NCI-H2196 treated with DMSO at 0.1 percent for 48 hours (cell line): ENCODE data around the gene AFDN.

Experiments
- DNase-seq: peaks from one replicate; lab custom pipeline; 2025; ENCODE audit not compliant: unreplicated experiment; lab: John Stamatoyannopoulos, UW

Gene AFDN

DNA sequence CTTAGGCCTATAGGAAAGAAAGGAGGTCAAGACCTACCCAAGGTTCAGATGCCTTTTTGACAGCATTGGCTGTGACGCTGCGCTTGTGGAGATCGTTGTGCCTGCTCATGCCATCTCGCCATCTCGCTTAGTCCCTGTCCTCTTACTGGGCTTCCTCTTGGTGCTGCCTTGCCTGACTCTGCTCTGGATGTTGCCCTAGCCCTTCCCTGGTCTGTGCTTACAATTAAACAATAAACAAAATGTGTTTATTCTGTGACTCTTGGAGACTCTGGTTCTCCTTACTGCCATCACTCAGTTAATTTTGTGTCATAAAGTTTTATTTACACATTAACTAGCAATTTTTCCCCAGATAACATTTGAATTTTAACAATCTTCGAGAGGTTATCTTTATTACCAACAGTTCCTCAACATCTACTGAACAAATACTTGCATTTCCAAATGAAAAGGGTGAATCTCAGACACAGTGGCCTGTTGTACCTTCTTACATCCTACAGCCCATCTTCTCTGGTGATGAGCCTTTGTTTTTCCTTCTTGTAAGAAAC lies 11.6 kb downstream of the AFDN start:
- DNase-seq, result no peak

DNA sequence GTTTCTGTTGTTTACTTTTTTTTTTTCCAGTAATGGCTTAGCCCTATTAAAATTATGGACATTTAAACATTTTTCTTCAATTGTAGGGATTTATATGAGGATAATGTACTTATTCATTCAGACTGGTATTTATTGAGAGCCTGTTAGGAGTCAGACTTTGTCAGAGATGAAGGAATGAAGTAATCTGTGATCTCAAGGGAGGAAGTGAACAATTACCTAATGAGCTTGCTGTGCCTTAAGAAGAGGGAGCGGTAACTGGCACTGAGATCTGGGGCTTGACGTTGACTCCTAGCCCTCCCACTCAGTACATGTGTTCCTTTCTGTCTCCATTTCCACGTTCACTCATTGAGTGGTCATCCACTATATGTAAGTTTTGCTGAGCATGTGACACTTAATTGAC lies 12.6 kb downstream of the AFDN start:
- DNase-seq, result no peak

DNA sequence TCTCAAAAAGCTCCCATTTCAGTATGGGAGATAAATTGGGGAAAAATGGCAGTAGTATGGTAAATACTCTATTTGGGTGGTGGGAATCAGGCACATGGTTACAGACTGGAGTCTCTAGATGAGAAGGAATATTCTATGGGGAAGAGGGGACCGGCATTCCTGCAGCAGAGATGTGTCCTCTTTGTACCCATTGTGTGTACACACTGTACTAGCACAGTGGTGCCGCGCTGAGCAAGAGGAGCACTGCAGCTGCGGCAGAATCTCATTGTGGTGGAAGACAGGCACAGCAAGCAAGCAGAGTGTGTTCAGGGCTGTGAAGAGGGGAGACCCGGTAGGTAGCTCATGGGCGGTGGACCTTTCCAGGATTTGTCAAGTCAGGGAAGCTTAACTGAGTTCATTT lies 13.0 kb downstream of the AFDN start:
- no peak for DNase-seq

DNA sequence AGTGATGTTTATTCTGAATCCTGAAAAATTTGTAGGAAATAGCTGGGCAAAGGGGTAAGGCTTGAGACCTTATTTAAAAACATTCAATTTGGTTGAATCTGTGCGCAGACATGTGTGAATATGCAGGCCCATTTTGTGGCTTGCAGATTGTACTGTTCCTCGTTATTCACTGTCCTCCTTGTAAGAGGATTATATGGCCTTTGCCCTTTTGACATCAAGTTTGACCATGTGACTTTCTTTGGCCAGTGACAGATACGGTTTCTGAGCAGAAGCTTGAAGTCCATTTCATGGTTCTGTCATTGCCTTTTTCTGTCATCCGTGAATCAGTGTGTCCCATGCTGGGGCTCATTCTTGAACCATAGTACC lies 13.4 kb downstream of the AFDN start:
- no peak for DNase-seq

DNA sequence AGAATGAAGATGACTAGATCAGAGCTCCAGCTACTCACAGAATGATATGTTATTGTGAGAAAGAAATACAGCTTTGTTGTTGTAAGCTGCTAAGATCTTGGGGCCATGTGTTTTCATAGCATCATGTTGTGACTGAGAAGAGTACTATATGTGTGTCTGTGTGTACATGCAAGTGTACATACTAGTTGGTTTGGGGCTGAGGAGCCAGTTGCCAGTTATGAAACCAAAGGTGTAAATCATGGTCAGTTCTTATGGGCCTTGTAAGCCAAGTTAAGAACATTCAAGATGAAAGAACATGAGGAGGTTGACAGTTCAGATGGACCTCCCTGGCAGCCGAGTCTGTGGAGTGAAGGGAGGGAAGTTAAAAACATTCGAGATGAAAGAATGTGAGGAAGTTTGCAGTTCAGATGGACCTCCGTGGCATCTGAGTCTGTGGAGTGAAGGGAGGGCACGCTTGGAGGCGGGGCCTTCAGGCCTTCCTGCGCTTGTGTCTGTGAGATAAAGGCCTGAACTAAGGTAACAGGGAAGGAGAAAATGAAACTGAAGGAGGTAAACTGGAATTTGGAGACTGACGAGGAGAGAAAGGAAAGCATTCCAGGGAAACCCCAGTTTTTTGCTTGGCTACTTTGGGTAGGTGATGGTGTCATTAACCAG lies 13.9 kb downstream of the AFDN start:
- DNase-seq, result no peak

DNA sequence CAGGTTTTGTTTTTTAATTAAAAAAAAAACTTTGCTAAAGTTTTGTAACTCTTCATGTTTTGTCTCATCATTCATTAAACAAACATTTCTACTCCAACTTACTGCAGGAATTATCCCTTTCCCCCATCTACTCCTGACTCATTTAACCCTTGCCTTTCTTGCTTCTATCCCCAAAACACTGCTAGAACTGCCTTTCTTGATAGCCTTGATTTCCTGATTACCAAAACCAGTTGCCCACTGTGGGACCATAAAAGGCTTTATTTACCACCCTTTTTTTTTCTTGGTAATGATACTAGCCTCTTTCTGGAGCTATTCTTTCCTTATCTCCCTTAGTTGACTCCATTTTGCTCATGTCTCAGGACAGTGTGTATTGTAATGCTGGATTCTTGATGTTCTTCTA lies 15.3 kb downstream of the AFDN start:
- no peak for DNase-seq

DNA sequence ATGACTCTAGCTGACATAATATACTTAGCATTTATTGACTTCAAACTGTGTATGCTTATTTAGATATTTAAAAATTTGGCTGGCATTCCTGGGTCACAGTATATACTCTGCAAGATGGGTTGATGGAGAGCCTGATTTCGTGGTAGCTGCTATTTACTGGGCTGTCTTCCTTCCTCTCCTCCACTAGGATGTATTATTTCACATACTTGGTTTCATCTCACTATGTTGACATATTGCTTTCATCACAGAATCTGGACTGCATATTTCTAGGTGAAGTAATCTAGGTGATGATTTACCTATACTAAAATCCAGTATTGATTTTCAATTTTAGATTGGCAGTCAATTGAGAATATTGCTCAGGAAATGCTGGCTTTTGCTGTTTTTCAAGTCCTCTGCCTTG lies 15.7 kb downstream of the AFDN start:
- no peak for DNase-seq

DNA sequence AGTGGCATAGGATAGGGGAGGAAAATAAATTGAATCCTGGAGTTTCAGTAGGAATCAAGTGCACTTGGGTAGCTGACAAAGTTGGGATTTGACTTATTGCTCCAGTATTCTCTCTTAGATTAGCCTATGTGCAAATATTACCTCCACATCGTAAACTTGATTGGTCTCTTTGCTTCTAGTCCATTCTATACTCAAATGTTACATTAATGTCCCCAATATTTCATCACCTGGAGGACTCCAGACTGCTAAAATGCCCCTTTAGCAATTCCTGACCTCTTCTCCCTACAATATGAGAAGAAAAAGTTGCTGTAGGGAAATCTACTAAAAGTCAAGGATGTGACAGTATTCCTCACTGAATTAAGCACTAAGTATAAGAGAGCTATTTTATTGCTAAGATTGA lies 16.3 kb downstream of the AFDN start:
- no peak for DNase-seq

DNA sequence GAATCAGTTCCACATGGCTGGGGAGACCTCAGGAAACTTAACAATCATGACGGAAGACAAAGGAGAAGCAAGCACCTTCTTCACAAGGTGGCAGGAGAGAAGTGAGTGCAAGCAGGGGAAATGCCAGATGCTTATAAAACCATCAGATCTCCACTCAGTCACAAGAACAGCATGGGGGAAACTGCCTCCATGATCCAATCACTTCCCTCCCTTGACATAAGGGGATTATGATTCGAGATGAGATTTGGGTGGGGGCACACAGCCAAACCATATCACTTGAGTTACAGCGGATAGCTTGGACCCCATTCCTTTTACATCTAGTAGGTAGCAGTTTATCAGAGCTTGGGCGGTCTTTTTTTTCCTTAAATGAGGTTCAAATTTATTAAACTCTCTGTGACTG lies 19.1 kb downstream of the AFDN start:
- DNase-seq, result no peak

DNA sequence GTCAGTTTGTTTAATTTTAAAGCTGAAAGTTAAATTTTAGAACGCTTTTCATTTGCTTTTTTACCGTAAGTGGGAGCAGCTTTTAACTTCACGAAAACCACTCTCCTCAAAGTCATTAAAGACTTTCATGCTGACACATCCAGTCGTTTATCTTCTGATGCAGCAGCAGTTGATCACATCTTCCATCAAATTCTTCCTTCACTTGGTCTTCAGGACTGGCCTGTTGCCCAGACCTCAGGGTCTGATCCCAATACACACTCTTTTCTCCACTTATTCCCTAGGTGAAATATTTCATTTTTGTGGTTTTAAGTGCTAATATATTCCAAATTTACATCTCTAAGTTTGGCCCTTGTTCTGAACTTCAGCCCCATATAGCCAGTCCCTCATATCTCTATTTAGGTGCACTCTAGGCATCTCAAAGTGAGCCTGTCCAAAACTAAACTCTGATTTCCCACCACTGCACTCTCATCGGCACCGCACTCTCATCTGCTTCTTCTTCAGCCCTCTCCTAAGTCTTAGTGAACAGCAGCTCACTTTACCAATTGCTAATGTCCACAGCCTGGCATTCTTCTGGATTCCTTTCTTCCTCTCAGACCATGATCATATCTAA lies 20.4 kb downstream of the AFDN start:
- no peak for DNase-seq

DNA sequence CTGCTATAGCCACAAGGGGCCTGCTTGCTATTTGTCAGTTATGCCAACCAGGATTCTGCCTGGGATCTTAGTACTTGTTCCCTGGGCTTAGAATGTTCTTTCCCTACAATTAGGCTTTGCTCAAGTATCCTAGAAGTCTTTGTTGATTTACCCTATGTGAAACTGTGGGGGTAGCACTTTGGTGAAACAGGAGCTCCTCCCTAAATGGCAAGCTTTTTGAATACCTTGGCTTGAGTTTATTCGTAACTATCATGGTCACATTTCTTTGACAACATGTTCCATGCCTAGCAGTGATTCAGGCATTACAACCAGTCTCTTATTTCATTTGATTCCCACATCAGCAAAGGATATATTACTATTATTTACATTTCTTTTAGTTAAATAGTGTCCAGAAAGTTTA lies 21.2 kb downstream of the AFDN start:
- no peak for DNase-seq

DNA sequence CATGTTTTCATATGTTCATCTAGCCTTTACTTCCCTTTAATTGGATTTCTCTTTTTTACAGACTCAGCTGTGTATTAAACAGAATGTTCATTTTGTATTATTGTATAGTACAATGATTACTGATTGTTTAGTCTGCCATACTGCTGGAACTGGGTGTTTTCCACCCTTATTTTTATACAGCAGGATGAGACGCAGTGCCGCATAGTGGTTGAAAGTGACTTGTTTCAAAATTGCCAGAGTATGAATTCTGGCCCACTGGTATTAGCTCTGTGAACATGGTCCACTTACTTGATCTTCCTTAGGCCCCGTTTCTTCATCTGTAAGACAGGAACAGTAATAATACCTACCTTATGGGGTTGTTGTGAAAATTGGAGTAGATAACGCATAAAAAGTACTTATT lies 22.1 kb downstream of the AFDN start:
- no peak for DNase-seq

DNA sequence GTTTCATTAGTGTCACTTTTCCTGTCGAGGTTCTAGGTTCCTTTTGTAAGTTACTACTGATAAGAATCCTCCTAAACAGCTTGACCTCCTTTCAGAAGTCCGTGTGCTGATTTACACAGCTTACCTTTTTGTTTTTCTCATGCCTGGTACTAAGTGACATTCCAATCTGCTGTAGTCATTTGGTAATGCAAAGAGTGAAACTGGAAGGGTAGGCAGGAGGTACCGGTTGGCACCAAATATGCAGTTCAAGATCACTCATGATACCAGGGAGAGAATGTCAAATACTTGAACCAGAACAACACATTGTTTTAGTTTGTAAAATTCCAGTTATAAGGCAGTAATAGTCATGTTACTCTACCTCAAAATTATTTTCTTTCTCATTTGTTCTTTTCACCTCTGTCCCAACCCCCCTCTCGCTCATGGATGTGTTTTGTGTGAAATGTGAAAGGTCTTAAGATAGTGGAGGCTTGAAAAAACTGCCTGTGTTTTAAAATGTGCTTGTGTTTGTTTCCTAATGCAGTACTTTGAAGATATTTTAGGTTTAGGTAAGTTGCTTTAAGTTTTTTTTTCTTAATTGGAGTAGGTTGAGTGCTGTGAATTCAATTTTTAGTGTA lies 23.2 kb downstream of the AFDN start:
- DNase-seq, result peak; percentile 11

DNA sequence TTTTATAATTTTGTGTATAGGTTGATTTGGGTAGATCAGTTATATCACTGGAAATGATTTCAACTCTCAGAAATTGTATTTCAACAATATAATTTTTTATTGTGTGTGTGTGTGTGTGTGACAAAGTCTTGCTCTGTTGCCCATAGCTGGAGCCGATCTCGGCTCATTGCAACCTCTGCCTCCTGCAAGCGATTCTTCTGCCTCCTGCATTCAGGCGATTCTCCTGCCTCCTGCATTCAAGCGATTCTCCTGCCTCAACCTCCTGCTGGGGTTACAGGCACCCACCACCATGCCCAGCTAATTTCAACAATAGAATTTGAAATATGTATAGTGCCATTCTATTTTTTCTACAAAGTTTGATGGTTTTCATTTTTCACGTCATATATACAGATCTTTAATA lies 24.1 kb downstream of the AFDN start:
- no peak for DNase-seq

DNA sequence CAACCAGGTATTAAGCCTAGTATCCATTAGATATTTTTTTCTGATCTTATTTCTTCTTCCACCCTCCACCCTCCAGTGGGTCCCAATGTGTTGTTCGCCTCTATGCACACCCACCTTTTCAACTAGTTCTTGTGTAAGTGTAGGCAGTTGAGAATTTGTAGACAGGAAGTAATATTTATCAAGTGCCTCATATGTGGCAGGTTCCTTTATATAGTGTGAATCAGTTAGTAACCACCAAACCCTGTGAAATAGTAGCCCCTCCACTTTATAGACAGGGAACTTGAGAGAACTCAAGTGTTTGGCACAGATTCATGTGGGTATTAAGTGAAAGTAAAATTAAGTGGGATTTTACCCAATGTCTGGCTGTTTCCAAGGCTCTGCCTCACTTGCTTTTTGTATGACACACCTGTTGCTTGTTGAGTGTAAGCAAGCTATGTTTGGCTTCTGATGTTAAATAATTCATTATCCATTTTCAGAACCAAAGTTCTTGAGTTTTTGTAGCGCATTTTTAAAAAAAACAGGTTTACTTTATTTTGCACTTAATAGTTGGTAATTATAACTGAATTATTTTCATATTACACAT lies 24.8 kb downstream of the AFDN start:
- no peak for DNase-seq

DNA sequence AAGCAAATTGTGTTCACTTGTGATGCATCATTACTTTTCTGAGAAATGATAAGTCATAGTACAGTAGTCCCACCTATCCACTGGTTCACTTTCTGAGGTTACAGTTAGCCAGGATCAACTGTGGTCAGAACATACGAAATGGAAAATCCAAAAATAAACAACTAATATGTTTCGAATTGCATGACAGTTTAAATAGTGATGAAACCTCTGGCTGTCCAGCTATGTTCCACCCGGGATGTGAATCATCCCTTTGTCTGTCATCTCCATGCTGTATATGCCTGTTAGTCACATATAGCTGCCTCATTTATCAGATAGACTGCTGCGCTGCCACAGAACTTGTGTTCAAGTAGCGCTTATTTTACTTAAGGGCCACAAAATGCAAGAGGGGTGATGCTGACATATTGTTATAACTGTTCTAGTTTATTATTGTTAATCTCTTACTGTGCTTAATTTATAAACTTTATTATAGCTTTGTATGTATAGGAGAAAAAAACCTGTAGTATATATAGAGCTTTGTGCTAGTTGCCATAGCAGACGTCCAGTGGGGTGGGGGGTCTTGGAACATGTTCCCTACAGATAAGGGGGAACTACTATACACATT lies 29.2 kb downstream of the AFDN start:
- DNase-seq, result no peak

DNA sequence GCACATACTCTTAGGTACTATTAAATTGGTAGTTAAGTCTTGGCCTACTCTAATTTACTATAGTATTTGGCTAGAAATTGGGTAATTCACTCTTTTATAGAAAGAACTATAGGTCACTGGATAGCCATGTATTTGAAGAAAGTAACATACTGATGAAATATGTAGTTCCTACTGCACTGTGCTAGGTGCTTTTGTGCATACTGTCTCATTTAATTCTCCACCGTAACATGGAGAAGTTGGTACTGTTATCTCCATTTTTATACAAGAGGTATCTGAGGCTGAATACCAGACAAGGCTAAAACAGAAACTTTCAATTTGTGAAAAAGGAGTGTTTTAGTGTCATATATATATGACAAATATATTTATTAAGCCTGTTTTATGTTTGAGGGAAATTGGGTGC lies 29.8 kb downstream of the AFDN start:
- DNase-seq, result no peak

DNA sequence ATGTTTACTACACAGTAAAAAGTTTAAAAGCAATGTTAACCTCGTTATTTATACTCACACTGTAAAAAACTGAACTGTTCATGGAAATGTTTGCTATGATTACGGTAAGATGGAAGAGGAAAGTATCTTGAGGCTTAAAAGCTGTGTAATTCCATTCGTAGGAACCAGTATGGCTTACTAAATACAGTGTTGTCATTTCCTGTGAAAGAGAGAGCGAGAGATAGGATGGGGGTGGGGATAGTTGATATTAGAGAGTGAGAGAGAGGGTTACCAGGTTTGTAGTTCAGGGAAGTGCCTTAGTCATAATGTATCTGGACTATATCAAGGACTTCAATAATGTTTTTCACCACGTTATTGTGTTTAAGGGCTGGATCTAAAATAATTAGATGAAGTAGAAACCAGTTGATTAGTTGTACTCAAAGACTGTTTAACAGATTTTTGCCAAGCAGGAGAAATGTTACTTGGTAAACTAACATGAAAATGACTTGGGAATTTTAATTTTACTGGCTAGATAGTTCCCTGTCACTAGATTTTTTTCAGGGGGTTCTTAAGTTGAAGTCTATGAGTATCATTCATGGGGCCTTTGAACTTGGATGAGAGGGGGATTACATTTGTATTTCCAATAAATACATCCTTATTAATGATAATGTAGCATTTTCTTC lies 30.4 kb downstream of the AFDN start:
- DNase-seq, result no peak

DNA sequence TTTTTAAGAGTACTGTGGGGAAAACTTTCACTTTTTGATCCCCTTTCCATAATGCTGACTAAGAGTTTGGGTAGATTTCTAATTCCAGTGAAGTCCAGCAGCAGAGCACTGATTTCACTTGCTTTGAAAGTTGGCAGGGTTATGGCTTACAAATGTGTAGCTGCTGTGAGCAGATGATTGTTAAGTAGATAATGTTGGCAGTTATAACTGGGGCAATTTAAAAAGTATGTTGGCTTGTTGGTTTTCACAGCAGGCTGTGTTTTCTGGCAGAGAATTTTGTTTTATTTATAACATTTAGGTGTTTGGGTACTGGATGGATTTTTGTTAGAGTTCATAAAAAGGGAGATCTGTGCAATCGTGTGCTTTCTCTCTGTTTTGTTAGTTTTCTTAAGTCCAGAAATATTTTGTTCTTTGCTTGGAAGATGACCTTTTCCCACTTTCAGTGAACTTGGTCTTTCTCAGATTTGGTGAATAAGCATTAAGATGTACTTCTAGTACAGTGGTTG lies 31.4 kb downstream of the AFDN start:
- DNase-seq, result no peak

DNA sequence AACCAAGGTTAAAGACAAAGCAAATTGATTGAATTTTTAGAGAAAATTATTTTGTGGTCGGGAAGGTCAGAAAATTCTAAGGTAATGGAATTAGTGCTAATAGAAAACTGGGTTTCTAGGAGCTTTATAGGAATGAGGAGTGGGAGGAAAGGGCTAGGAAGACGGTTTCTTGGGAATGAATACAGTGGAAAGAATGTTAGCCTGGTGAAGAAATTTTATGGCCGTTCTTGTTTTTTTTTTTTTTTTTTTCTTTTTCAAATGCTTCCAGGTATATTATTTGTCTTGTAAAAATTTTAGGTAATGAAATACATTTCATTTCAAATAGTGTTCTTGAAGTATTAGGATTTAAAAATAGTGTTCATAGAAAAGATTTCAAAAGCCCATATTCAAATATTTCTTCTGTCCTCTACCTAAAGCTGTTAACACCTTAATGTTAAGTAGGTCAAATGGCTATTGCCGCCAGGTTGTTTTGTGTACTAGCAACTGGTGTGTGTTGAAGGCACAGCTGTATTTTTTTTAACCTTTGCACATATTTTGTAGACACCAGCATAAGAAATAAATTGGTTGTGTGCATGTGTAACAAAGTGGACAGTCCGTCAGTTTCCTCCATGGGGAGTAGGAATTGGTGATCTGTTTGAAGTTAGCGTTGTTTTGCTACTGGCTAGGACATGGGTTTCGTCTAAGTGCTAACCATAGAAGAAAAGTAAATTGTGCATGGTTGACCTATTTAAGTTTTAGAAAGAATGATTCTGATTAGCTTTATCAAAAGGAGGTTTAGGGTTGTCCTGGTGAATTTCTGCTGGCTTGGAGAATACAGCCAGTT lies 32.3 kb downstream of the AFDN start:
- no peak for DNase-seq
